ENCODE data around the gene NPC1. TPM values are rescaled to one million over a fixed set of nuclear protein-coding genes. Genes with fewer than 3 reads are reported as not detected.

The NPC1 gene
- total RNA-seq, result 53.3 and 84.3 TPM in 2 replicates

GRCh38 chr18:23586249-23587196 lies at the start of gene NPC1:
Gene NPC1 (minus strand): TSS chr18:23586506. CDS start chr18:23586343, 163 bp downstream.

GRCh38 chr18:23503038-23503962 lies 83.0 kb downstream of the NPC1 start, which contains the start of gene RMC1:
Gene RMC1 (plus strand): TSS chr18:23503511. CDS start chr18:23503619, 108 bp downstream.

Other genes starting within 250 kb of the NPC1 start
- gene RIOK3, start 133.2 kb downstream of the NPC1 start, total RNA-seq, result 20.7 and 25.7 TPM in 2 replicates
- gene RMC1, start 83.0 kb downstream of the NPC1 start, total RNA-seq, result 20.7 and 21.5 TPM in 2 replicates
- 0.81 and 5.1 TPM in 2 replicates for gene ANKRD29, start 76.4 kb upstream of the NPC1 start, total RNA-seq
- 8.8 and 45.0 TPM in 2 replicates for gene LAMA3, start 102.9 kb upstream of the NPC1 start, total RNA-seq

Data from mesangial cell (primary cell).